ENCODE results near the gene TTC28.

Gene TTC28

GRCh38 chr22:28548406-28548805, 131.2 kb downstream of the TTC28 start:
- CTCF ChIA-PET, result interaction anchor here (1.1 kb wide), 1 partner anchor 17 kb away, joined by 3 read pairs; no protein-coding TSS in a partner anchor
- Histone ChIP-seq H3K4me1 (ENCODE audit: control insufficient read depth, insufficient read depth, low read length) (no peaks in the 10 kb centered on the region), H3K4me3 (ENCODE audit: low read depth, low read length) (no peak overlapping the region), H3K27ac (ENCODE audit: extremely low read depth, low read depth, low read length) (no peak overlapping the region), H3K9me3 (ENCODE audit: control insufficient read depth, insufficient read depth, low read depth, low read length) (no peaks in the 10 kb centered on the region), H3K36me3 (ENCODE audit: control insufficient read depth in 2 of 2, insufficient read depth in 1 of 2, low read length in 2 of 2) (no peaks in the 10 kb centered on the region)
- TF ChIP-seq CTCF (tag by site-specific recombination; IDR thresholded peaks at IDR 0.05), result no peak
- TF ChIP-seq GFI1B (tag by site-specific recombination; IDR thresholded peaks at IDR 0.05), result no peak
- TF ChIP-seq ZNF707 (tag by site-specific recombination; IDR thresholded peaks at IDR 0.05), result no peak
- TF ChIP-seq IKZF3 (tag by site-specific recombination; IDR thresholded peaks at IDR 0.05), result no peak
- TF ChIP-seq ZNF843 (tag by site-specific recombination; IDR thresholded peaks at IDR 0.05), result no peak
- no peak for TF ChIP-seq ZFP41 (tag by site-specific recombination; IDR thresholded peaks at IDR 0.05; ENCODE audit: borderline replicate concordance)
- no peak for TF ChIP-seq ZXDB (tag by site-specific recombination; IDR thresholded peaks at IDR 0.05)
- no peak for TF ChIP-seq ZNF37A (tag by site-specific recombination; IDR thresholded peaks at IDR 0.05)
- no peak for TF ChIP-seq ZSCAN23 (tag by site-specific recombination; IDR thresholded peaks at IDR 0.05)
- TF ChIP-seq ZBTB21 (tag by site-specific recombination; IDR thresholded peaks at IDR 0.05), result no peak
- TF ChIP-seq ZNF302 (tag by site-specific recombination; IDR thresholded peaks at IDR 0.05; ENCODE audit: low read depth), result no peak
- TF ChIP-seq ZNF341 (tag by site-specific recombination; IDR thresholded peaks at IDR 0.05; ENCODE audit: low read depth), result no peak
- no peak for TF ChIP-seq YY2 (tag by site-specific recombination; IDR thresholded peaks at IDR 0.05)
- TF ChIP-seq ZNF600 (tag by site-specific recombination; IDR thresholded peaks at IDR 0.05), result no peak
- TF ChIP-seq TCF7L2 (IDR thresholded peaks at IDR 0.05; ENCODE audit: borderline replicate concordance, low read depth, low read length), result no peak
- TF ChIP-seq ZNF324 (tag by site-specific recombination; IDR thresholded peaks at IDR 0.05), result no peak
- no peak for TF ChIP-seq KLF7 (tag by site-specific recombination; IDR thresholded peaks at IDR 0.05; ENCODE audit: borderline replicate concordance)
- POLR2A ChIA-PET, result no interaction called here

DNA sequence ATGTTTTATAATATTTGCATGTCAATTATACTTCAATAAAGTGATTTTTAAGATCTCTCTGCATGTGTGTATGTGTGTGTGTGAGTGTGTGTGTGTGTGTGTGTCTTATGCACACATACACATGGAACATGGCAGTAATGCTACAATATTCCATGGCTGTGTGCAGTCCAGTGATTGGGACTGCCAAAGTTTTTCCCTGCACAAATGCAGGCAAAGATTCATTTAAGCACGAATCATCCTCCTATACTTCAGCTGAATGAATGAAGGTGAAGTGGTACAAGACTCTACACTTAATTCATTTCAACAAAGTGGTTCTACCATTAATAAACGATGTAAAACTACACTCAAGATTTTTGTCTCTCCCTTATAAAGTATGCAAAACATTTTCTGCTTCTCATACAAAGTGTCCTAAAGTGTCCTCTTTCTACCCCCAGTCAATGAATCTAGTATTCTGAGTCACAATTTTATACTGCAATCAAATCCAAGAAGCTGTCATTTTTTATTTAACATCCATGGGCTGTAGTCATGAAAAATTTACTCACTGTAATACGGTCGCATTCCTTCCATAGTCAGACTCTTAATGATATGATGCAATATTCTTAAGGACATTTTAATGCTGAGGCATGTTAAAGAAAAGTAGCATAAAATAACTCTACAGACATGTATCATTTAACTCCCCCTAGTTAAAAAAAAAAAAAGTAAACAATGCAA, 132.4 kb downstream of the TTC28 start:
- Histone ChIP-seq H3K4me1 (ENCODE audit: control insufficient read depth, insufficient read depth, low read length) (no peaks in the 10 kb centered on the region), H3K36me3 (ENCODE audit: control insufficient read depth in 2 of 2, insufficient read depth in 1 of 2, low read length in 2 of 2) (no peaks in the 10 kb centered on the region), H3K27ac (ENCODE audit: extremely low read depth, low read depth, low read length) (no peak overlapping the region), H3K4me3 (ENCODE audit: low read depth, low read length) (no peak overlapping the region), H3K9me3 (ENCODE audit: control insufficient read depth, insufficient read depth, low read depth, low read length) (no peaks in the 10 kb centered on the region)
- POLR2A ChIA-PET, result no interaction called here
- TF ChIP-seq GFI1B (tag by site-specific recombination; IDR thresholded peaks at IDR 0.05) (no peak), ATF2 (tag by site-specific recombination; IDR thresholded peaks at IDR 0.05; ENCODE audit: low read depth) (no peak), ZNF624 (tag by site-specific recombination; IDR thresholded peaks at IDR 0.05) (no peak), GLI4 (tag by site-specific recombination; IDR thresholded peaks at IDR 0.05) (no peak)
- TF ChIP-seq, protein P1, sequence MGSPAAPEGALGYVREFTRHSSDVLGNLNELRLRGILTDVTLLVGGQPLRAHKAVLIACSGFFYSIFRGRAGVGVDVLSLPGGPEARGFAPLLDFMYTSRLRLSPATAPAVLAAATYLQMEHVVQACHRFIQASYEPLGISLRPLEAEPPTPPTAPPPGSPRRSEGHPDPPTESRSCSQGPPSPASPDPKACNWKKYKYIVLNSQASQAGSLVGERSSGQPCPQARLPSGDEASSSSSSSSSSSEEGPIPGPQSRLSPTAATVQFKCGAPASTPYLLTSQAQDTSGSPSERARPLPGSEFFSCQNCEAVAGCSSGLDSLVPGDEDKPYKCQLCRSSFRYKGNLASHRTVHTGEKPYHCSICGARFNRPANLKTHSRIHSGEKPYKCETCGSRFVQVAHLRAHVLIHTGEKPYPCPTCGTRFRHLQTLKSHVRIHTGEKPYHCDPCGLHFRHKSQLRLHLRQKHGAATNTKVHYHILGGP (tag by site-specific recombination; IDR thresholded peaks at IDR 0.05), result no peak
- TF ChIP-seq, protein P2, sequence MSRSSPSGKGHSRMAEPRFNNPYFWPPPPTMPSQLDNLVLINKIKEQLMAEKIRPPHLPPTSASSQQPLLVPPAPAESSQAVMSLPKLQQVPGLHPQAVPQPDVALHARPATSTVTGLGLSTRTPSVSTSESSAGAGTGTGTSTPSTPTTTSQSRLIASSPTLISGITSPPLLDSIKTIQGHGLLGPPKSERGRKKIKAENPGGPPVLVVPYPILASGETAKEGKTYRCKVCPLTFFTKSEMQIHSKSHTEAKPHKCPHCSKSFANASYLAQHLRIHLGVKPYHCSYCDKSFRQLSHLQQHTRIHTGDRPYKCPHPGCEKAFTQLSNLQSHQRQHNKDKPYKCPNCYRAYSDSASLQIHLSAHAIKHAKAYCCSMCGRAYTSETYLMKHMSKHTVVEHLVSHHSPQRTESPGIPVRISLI (tag by site-specific recombination; IDR thresholded peaks at IDR 0.05), result no peak
- CTCF ChIA-PET, result interaction anchor here (0.7 kb wide), 2 partner anchors 42 to 48 kb away, joined by 3 to 4 read pairs; no protein-coding TSS in a partner anchor

Measured in HEK293 (cell line).